Ascending aorta (tissue), 2 donors: ENCODE measurements around the gene ZSCAN2. TPM values are rescaled to one million over a fixed set of nuclear protein-coding genes. Genes with fewer than 3 reads are reported as not detected.
A peak's percentile ranks its signal among the peaks of the same experiment; 100 is the strongest.

ENCODE experiments used
- DNase-seq, 2 donors: peaks; one replicate each; pipeline ENCODE4 v3.0.0-alpha.2; 2019; ENCODE audit warnings: low spot score in 2 of 2
- H3K27ac ChIP-seq, 2 donors: fragments of 200-600 bp; sonication (generic); one replicate each; pipeline ENCODE4 v1.5.1; 2016 to 2017; ENCODE audit warnings: mild to moderate bottlenecking in 1 of 2
- H3K27me3 ChIP-seq: fragments of 200-600 bp; sonication (generic); one replicate; pipeline ENCODE4 v1.5.1; 2017
- H3K36me3 ChIP-seq, 2 donors: fragments of 200-600 bp; sonication (generic); one replicate each; pipeline ENCODE4 v1.5.1; 2016
- H3K4me1 ChIP-seq, 2 donors: fragments of 200-600 bp; sonication (generic); one replicate each; pipeline ENCODE4 v1.5.1; 2016 to 2017; ENCODE audit warnings: mild to moderate bottlenecking in 1 of 2
- H3K4me3 ChIP-seq, 2 donors: fragments of 200-600 bp; sonication (generic); one replicate each; pipeline ENCODE4 v1.5.1; 2016 to 2017; ENCODE audit warnings: mild to moderate bottlenecking in 1 of 2
- H3K9me3 ChIP-seq, 2 donors: fragments of 200-600 bp; sonication (generic); one replicate each; pipeline ENCODE4 v1.5.1; 2016
- intact Hi-C: fragments of 100-400 bp; cut with DNase I; formaldehyde crosslinking; loops from one replicate; pipeline ENCODE4 v1.15.1; 2023
- total RNA-seq: library from RNA; depleted of rRNA; stranded (reverse); fragments of >200 nt; gene quantifications from one replicate; pipeline ENCODE4 v1.1.0, GENCODE V29; 2016
- TF ChIP-seq, protein P1 (sequence below), 3 experiments: fragments of 200-600 bp in 2 of 3; fragments of 450-650 bp in 1 of 3; sonication (generic) in 2 of 3; IDR thresholded peaks; one replicate each; pipeline ENCODE4 v1.5.1; 2016 to 2019; ENCODE audit warnings: antibody characterized with exemption in 3 of 3, mild to moderate bottlenecking in 1 of 3, moderate library complexity in 1 of 3

Gene ZSCAN2
- total RNA-seq, 1 donor from 2014 or later, result 4.6 TPM

DNA sequence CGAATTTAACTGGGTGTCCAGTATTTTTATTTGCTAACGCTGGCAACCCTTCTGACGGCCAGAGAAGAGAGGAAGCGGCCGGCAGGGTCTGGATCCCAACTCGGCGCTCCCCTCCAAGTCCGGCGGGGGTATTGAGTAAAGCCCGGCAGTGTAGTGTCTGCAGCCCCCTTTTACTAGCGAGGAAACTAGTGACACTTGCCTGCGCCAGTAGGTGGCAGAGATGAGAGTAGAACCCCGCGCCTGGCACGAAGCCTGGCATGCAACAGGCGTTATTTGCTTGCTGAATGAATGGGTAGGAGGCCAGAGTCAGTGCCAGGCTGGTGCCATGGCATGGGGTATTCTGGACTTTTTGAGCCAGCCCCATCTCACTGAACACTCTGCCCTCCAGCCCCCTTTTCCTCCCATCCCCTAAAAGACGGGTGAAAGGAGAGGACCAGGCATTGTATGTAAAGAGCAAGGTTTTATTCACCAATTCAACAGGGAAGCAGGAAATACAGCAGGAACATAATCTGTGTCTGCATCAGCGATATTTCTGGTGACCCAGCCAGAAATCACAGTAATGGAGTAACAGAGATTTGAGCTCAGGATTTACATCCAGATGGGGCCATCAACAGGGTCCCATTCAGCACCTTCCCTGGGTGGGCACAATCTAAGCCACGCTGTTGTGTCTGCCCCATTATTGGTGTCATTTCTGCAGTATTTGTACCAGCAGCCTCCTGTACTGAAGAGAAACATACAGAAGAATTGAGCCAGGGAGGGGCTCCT is 54.1 kb downstream of the ZSCAN2 start:
- DNase-seq, result peak; percentile 45 to 90
- peak overlapping the region; percentile 68 to 86 for H3K4me3 ChIP-seq
- H3K27ac ChIP-seq, result peak overlapping the region; percentile 77 to 87
- H3K4me1 ChIP-seq, result peaks cover 9 to 39% of the 10 kb centered on the region in 2 donors
- no peaks in the 10 kb centered on the region for H3K27me3 ChIP-seq
- TF ChIP-seq, protein P1, sequence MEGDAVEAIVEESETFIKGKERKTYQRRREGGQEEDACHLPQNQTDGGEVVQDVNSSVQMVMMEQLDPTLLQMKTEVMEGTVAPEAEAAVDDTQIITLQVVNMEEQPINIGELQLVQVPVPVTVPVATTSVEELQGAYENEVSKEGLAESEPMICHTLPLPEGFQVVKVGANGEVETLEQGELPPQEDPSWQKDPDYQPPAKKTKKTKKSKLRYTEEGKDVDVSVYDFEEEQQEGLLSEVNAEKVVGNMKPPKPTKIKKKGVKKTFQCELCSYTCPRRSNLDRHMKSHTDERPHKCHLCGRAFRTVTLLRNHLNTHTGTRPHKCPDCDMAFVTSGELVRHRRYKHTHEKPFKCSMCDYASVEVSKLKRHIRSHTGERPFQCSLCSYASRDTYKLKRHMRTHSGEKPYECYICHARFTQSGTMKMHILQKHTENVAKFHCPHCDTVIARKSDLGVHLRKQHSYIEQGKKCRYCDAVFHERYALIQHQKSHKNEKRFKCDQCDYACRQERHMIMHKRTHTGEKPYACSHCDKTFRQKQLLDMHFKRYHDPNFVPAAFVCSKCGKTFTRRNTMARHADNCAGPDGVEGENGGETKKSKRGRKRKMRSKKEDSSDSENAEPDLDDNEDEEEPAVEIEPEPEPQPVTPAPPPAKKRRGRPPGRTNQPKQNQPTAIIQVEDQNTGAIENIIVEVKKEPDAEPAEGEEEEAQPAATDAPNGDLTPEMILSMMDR (IDR thresholded peaks at IDR 0.05), result peak in 2 of 3 experiments; percentile 50 to 51
- peaks cover 7 to 24% of the 10 kb centered on the region in 2 donors for H3K36me3 ChIP-seq
- no peaks in the 10 kb centered on the region for H3K9me3 ChIP-seq
- intact Hi-C loops, result loop anchor here (1.0 to 5.0 kb wide), 5 partner anchors 24 to 327 kb away; partner anchors contain the start of genes ALPK3, PDE8A, SEC11A and ZSCAN2

DNA sequence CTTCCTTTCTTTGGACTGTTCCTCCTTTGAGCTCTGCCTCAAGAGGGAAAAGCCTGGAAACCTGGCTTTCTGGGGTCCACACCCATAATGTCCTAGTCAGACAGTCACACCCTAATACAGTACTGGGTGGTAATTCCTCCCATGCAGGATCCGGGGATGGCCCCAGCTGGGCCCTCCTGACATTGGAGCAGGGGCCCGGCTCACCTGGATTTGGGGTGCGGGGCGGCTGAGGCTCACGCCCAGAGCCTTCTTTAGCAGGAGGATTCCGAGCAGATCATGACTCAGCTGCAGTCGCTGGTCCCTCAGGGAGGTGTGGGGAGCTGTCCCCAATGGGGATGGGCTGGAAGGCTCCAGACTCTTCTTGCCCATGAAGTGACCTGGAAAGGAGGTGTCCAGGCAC is 56.2 kb downstream of the ZSCAN2 start:
- Histone ChIP-seq H3K4me3 (peak overlapping the region in 1 of 2 donors; percentile 75), H3K4me1 (peaks cover 9 to 37% of the 10 kb centered on the region in 2 donors), H3K27me3 (no peaks in the 10 kb centered on the region), H3K27ac (peak overlapping the region in 1 of 2 donors; percentile 7), H3K9me3 (no peaks in the 10 kb centered on the region), H3K36me3 (peaks cover 0 to 4% of the 10 kb centered on the region in 2 donors)
- TF ChIP-seq, protein P1 (IDR thresholded peaks at IDR 0.05), result no peak
- intact Hi-C loops, result loop anchor here (5.0 kb wide), 1 partner anchor 325 kb away; the partner anchor contains the start of gene PDE8A
- DNase-seq, result no peak

DNA sequence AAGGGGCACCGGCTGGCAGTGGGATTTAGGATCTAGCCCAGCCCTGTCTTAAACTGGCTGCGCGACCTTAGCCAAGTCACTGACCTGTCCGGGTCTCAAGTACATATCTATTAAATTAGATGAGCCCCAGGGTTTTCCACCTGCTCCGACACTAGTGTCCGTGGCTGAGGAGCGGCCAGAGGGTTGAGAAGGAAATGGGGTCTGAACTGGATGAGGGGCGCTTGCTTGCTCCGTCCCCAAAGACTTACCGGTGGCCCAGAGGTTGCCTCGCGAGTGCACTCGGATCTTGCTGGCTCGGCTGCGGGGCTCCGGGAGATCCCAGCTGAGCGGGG is 56.9 kb downstream of the ZSCAN2 start:
- H3K9me3 ChIP-seq, result no peaks in the 10 kb centered on the region
- H3K4me1 ChIP-seq, result peaks cover 7 to 29% of the 10 kb centered on the region in 2 donors
- H3K27me3 ChIP-seq, result no peaks in the 10 kb centered on the region
- peak overlapping the region; percentile 69 to 75 for H3K4me3 ChIP-seq
- intact Hi-C loops, result loop anchor here (1.0 to 5.0 kb wide), 5 partner anchors 59 to 325 kb away; partner anchors contain the start of genes PDE8A, SEC11A and ZNF592
- no peaks in the 10 kb centered on the region for H3K36me3 ChIP-seq
- DNase-seq, result peak in 1 of 2 donors; percentile 64
- TF ChIP-seq, protein P1 (IDR thresholded peaks at IDR 0.05), result no peak
- peak overlapping the region; percentile 86 to 91 for H3K27ac ChIP-seq

DNA sequence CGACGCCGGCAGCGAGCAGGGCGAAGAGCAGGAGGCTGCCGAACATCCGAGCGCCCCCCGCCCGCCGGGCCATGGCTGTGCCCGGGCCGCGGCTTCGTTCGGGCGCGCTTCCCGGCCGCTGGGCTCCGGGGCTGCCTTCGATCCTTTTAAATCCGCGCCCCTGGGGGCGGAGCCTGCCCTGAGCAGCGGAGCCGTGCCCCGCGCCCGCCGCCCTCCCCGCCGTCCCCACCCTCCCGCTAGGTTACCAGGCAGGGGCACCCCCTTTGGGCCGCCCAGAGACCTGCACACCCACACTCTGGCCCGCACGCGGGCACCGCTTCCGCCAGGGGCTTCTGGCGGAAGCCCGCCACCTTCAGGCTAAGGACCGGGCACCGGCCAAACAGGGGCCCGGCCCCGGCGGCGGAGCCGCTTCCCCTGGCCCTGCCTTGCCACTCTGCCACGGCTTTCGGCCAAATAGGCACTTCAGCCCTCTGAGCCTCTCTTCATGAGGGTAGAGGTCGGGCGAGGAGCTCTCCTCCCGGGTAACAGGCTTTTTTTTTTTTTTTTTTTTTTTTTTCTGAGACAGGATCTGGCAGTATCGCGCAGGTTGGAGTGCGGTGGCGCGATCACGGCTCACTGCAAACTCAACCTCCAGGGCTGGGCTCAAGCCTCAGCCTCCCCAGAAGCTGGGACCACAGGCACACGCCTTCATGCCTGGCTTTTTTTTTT is 57.4 kb downstream of the ZSCAN2 start, which contains the start of gene NMB:
Gene NMB, minus strand, starts transcription at position 120 of the 708 bp plus-strand sequence. Its CDS starts 47 bp downstream, at position 73.
- DNase-seq, result peak; percentile 50 to 90
- H3K4me3 ChIP-seq, result peak within 1 kb of the TSS; percentile 69 to 75
- no peaks in the 10 kb centered on the region for H3K9me3 ChIP-seq
- H3K27ac ChIP-seq, result peak within 1 kb of the TSS; percentile 86 to 91
- H3K27me3 ChIP-seq, result no peaks in the 10 kb centered on the region
- H3K4me1 ChIP-seq, result peaks cover 2 to 24% of the 10 kb centered on the region in 2 donors
- TF ChIP-seq, protein P1 (IDR thresholded peaks at IDR 0.05), result peak; percentile 76 to 83 (median 81)
- no peaks in the 10 kb centered on the region for H3K36me3 ChIP-seq
- intact Hi-C loops, result loop anchor here (1.0 to 5.0 kb wide), 5 partner anchors 58 to 324 kb away; partner anchors contain the start of genes PDE8A, SEC11A and ZNF592

DNA sequence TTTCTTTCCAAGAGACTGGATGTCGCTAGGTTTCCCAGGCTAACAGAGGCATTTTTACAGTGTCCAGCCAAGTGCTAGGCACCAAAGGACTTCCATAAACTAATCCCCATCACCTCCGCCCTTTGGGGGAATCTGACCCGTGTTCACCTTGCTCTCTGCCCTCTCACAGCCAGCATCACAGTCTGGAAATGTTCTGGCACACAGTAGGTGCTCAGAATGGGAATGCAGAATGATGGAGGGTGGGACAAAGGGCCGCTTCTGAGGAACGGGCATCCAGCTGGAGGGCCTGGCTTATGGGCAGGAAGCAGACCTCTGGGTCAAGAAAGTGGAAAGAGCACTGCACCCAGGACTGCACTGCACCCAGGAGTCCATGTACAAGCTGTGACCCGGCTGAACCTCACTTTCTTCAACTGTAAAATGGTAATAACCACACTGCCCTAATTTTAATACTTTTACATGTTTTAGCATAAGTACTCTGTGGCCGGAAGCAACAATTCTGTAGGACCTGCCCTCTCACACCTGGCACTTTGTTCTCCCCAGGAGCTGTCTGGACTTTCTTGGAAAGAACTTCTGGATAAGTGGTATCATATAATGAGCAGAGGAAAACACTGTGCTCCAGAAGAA is 58.1 kb downstream of the ZSCAN2 start:
- Histone ChIP-seq H3K27me3 (no peaks in the 10 kb centered on the region), H3K9me3 (no peaks in the 10 kb centered on the region), H3K36me3 (no peaks in the 10 kb centered on the region), H3K4me1 (peaks cover 0 to 19% of the 10 kb centered on the region in 2 donors), H3K27ac (peak overlapping the region; percentile 86 to 91), H3K4me3 (peak overlapping the region; percentile 69 to 75)
- DNase-seq, result no peak
- TF ChIP-seq, protein P1 (IDR thresholded peaks at IDR 0.05), result no peak
- intact Hi-C loops, result loop anchor here (1.0 to 5.0 kb wide), 5 partner anchors 57 to 323 kb away; partner anchors contain the start of genes PDE8A, SEC11A and ZNF592
